Measurements from ENCODE around the gene MRPS30. TPM values are rescaled to one million over a fixed set of nuclear protein-coding genes. Genes with fewer than 3 reads are reported as not detected.

Gene MRPS30
- total and polyA plus RNA-seq, 2 experiments from 2014 or later, result 86.1 to 156 TPM

- Histone ChIP-seq H3K4me2 (no peak overlapping the region), H4K20me1 (replicated peaks; ENCODE audit: insufficient read depth) (no peaks in the 10 kb centered on the region), H3K4me1 (ENCODE audit: insufficient read depth) (no peaks in the 10 kb centered on the region), H3K36me3 (ENCODE audit: insufficient read depth) (no peaks in the 10 kb centered on the region), H3F3A (replicated peaks; ENCODE audit: low read depth) (no peaks in the 10 kb centered on the region), H3K4me3 (no peak overlapping the region), H3K27me3 (ENCODE audit: insufficient read depth) (no peaks in the 10 kb centered on the region), H3K9me2 (ENCODE audit: insufficient read depth) (no peaks in the 10 kb centered on the region), H2AFZ (no peak overlapping the region), H3K27ac (ENCODE audit: low read depth) (no peak overlapping the region), H3K79me2 (replicated peaks; ENCODE audit: insufficient read depth) (no peaks in the 10 kb centered on the region)
- no peaks in the 10 kb centered on the region for H3K36me3 Mint-ChIP-seq (ENCODE audit: low read depth)
- H3K27ac Mint-ChIP-seq, result no peak overlapping the region
- H3K9me3 Mint-ChIP-seq, result no peaks in the 10 kb centered on the region
- DNase-seq (ENCODE audit: low spot score), result no peak
- H3K4me3 Mint-ChIP-seq, result no peak overlapping the region
- ATAC-seq, result no peak
- TF ChIP-seq STAT1 (IDR thresholded peaks at IDR 0.05; ENCODE audit: unreplicated experiment) (no peak), EZH2phosphoT487 (IDR thresholded peaks at IDR 0.05; ENCODE audit: unreplicated experiment) (no peak), ZNF462 (CRISPR knock-in tag; IDR thresholded peaks at IDR 0.05) (no peak), JUNB (IDR thresholded peaks at IDR 0.05; ENCODE audit: unreplicated experiment) (no peak), ZNF331 (CRISPR knock-in tag; IDR thresholded peaks at IDR 0.05; ENCODE audit: low read depth) (no peak), CREB1 (CRISPR knock-in tag; IDR thresholded peaks at IDR 0.05; ENCODE audit: low read depth) (no peak), EZH2 (IDR thresholded peaks at IDR 0.05; ENCODE audit: low read depth, unreplicated experiment) (no peak), POLR2AphosphoS5 (IDR thresholded peaks at IDR 0.05; ENCODE audit: low read depth) (no peak), ZNF114 (CRISPR knock-in tag; IDR thresholded peaks at IDR 0.05) (no peak), CTCF (conservative IDR thresholded peaks at IDR 0.05; ENCODE audit: low read depth in 2 of 2) (no peak), NANOG (IDR thresholded peaks at IDR 0.05; ENCODE audit: borderline replicate concordance) (no peak)
- TF ChIP-seq, protein P1, sequence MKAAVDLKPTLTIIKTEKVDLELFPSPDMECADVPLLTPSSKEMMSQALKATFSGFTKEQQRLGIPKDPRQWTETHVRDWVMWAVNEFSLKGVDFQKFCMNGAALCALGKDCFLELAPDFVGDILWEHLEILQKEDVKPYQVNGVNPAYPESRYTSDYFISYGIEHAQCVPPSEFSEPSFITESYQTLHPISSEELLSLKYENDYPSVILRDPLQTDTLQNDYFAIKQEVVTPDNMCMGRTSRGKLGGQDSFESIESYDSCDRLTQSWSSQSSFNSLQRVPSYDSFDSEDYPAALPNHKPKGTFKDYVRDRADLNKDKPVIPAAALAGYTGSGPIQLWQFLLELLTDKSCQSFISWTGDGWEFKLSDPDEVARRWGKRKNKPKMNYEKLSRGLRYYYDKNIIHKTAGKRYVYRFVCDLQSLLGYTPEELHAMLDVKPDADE (IDR thresholded peaks at IDR 0.05), result no peak
- TF ChIP-seq, protein P2, sequence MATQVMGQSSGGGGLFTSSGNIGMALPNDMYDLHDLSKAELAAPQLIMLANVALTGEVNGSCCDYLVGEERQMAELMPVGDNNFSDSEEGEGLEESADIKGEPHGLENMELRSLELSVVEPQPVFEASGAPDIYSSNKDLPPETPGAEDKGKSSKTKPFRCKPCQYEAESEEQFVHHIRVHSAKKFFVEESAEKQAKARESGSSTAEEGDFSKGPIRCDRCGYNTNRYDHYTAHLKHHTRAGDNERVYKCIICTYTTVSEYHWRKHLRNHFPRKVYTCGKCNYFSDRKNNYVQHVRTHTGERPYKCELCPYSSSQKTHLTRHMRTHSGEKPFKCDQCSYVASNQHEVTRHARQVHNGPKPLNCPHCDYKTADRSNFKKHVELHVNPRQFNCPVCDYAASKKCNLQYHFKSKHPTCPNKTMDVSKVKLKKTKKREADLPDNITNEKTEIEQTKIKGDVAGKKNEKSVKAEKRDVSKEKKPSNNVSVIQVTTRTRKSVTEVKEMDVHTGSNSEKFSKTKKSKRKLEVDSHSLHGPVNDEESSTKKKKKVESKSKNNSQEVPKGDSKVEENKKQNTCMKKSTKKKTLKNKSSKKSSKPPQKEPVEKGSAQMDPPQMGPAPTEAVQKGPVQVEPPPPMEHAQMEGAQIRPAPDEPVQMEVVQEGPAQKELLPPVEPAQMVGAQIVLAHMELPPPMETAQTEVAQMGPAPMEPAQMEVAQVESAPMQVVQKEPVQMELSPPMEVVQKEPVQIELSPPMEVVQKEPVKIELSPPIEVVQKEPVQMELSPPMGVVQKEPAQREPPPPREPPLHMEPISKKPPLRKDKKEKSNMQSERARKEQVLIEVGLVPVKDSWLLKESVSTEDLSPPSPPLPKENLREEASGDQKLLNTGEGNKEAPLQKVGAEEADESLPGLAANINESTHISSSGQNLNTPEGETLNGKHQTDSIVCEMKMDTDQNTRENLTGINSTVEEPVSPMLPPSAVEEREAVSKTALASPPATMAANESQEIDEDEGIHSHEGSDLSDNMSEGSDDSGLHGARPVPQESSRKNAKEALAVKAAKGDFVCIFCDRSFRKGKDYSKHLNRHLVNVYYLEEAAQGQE (IDR thresholded peaks at IDR 0.05; ENCODE audit: unreplicated experiment), result no peak
- no peaks in the 10 kb centered on the region for H3K4me1 Mint-ChIP-seq
- no peaks in the 10 kb centered on the region for H3K27me3 Mint-ChIP-seq (ENCODE audit: insufficient read depth, low read depth, poor library complexity)
Observed at GRCh38 chr5:44770780-44771717, 37.7 kb upstream of the MRPS30 start.
